Testis (tissue), 3 donors: ENCODE measurements around the gene SDK2. TPM values are rescaled to one million over a fixed set of nuclear protein-coding genes. Genes with fewer than 3 reads are reported as not detected.

Experiments used
- DNase-seq: peaks from one replicate; pipeline ENCODE4 v3.0.0-alpha.2; 2019
- H3K27ac ChIP-seq, 2 donors: fragments of 200-600 bp; sonication (generic); one replicate each; pipeline ENCODE4 v1.5.1; 2019
- H3K27me3 ChIP-seq: fragments of 200-600 bp; sonication (generic); one replicate; pipeline ENCODE4 v1.5.1; 2019
- H3K36me3 ChIP-seq: fragments of 200-600 bp; sonication (generic); one replicate; pipeline ENCODE4 v1.5.1; 2017; ENCODE audit warnings: low read depth; ENCODE audit errors: missing control alignments
- H3K4me1 ChIP-seq: fragments of 200-600 bp; sonication (generic); one replicate; pipeline ENCODE4 v1.5.1; 2019
- H3K4me3 ChIP-seq, 2 donors: fragments of 200-600 bp; sonication (generic); one replicate each; pipeline ENCODE4 v1.5.1; 2017 to 2019
- H3K9me3 ChIP-seq: fragments of 200-600 bp; sonication (generic); one replicate; pipeline ENCODE4 v1.5.1; 2017
- CTCF ChIP-seq, 3 experiments: fragments of 450-650 bp in 2 of 3; fragments of 200-600 bp in 1 of 3; sonication (generic) in 1 of 3; IDR thresholded peaks; one replicate each; pipeline ENCODE4 v1.5.1; 2016 to 2019; ENCODE audit warnings: antibody characterized with exemption in 3 of 3, mild to moderate bottlenecking in 2 of 3, moderate library complexity in 1 of 3
- POLR2A ChIP-seq: fragments of 450-650 bp; IDR thresholded peaks from one replicate; pipeline ENCODE4 v1.6.1; 2017; ENCODE audit warnings: antibody characterized with exemption, mild to moderate bottlenecking, moderate library complexity
- WGBS, 2 donors: methylation state at CpG; one replicate each; pipeline ENCODE4 v1.1.5; 2018; 5-methylcytosine and 5-hydroxymethylcytosine counted together
- intact Hi-C: fragments of 100-400 bp; cut with DNase I; formaldehyde crosslinking; loops from one replicate; pipeline ENCODE4 v1.15.1; 2023; ENCODE audit warnings: low total_unique reads
- polyA plus RNA-seq: library from polyadenylated mRNA; stranded (reverse); fragments of 350-450 nt; fragmentation: Illumina TruSeq; extraction: RNeasy Lipid Tissue Mini Kit (QIAGEN cat#74804); gene quantifications from one replicate; pipeline ENCODE4 v1.2.3, GENCODE V29; 2014; ENCODE audit warnings: low read depth, low replicate concordance; ENCODE audit not compliant: insufficient read depth
- total RNA-seq, 2 donors: library from RNA; depleted of rRNA; stranded (reverse); fragments of >200 nt; gene quantifications; one replicate each; pipeline ENCODE4 v1.2.3, GENCODE V29; 2016

Gene SDK2
- total and polyA plus RNA-seq, 3 donors from 2014 or later: 36.9 to 63.4 (median 55.4) TPM

GRCh38 chr17:73429440-73430164, 214.6 kb downstream of the SDK2 start:
- Histone ChIP-seq H3K4me3 (no peak overlapping the region), H3K27ac (no peak overlapping the region), H3K36me3 (no peaks in the 10 kb centered on the region), H3K9me3 (no peaks in the 10 kb centered on the region), H3K27me3 (no peaks in the 10 kb centered on the region), H3K4me1 (peaks cover 3% of the 10 kb centered on the region)
- intact Hi-C loops: loop anchor here (5.0 to 10.0 kb wide), 2 partner anchors 275 to 743 kb away; no protein-coding TSS in a partner anchor
- 39 to 41% methylated on average over 12 to 14 of the region's 14 CpGs for WGBS, 2 donors
- peak; percentile 90 for DNase-seq
- TF ChIP-seq CTCF (IDR thresholded peaks at IDR 0.05): peak; percentile 92 to 94 (median 93)
- TF ChIP-seq POLR2A: no peak

GRCh38 chr17:73427198-73427597, 217.0 kb downstream of the SDK2 start:
- no peaks in the 10 kb centered on the region for H3K27me3 ChIP-seq
- intact Hi-C loops: no loop called here
- peaks cover 3% of the 10 kb centered on the region for H3K4me1 ChIP-seq
- no peak overlapping the region for H3K4me3 ChIP-seq
- no peaks in the 10 kb centered on the region for H3K9me3 ChIP-seq
- H3K27ac ChIP-seq: no peak overlapping the region
- TF ChIP-seq POLR2A (no peak), CTCF (IDR thresholded peaks at IDR 0.05) (no peak)
- no peak for DNase-seq
- H3K36me3 ChIP-seq: no peaks in the 10 kb centered on the region

GRCh38 chr17:73424571-73424970, 219.7 kb downstream of the SDK2 start:
- Histone ChIP-seq H3K36me3 (no peaks in the 10 kb centered on the region), H3K27ac (no peak overlapping the region), H3K9me3 (no peaks in the 10 kb centered on the region), H3K4me3 (no peak overlapping the region), H3K27me3 (no peaks in the 10 kb centered on the region), H3K4me1 (peaks cover 4% of the 10 kb centered on the region)
- intact Hi-C loops: no loop called here
- WGBS, 2 donors: 81 to 95% methylated on average over 6 of the region's 6 CpGs
- no peak for DNase-seq
- TF ChIP-seq CTCF (IDR thresholded peaks at IDR 0.05): no peak
- TF ChIP-seq POLR2A: no peak

- no peak overlapping the region for H3K27ac ChIP-seq
- 97 to 98% methylated on average over 19 of the region's 19 CpGs for WGBS, 2 donors
- H3K9me3 ChIP-seq: no peaks in the 10 kb centered on the region
- DNase-seq: no peak
- peaks cover 4% of the 10 kb centered on the region for H3K4me1 ChIP-seq
- no peaks in the 10 kb centered on the region for H3K27me3 ChIP-seq
- TF ChIP-seq CTCF (IDR thresholded peaks at IDR 0.05): no peak
- TF ChIP-seq POLR2A: no peak
- intact Hi-C loops: no loop called here
- H3K36me3 ChIP-seq: no peaks in the 10 kb centered on the region
- H3K4me3 ChIP-seq: no peak overlapping the region
These were observed 220.4 kb downstream of the SDK2 start for GRCh38 chr17:73423806-73424205.

- Histone ChIP-seq H3K27me3 (no peaks in the 10 kb centered on the region), H3K4me1 (peaks cover 4% of the 10 kb centered on the region), H3K9me3 (no peaks in the 10 kb centered on the region), H3K27ac (no peak overlapping the region), H3K36me3 (no peaks in the 10 kb centered on the region), H3K4me3 (no peak overlapping the region)
- TF ChIP-seq POLR2A: no peak
- no peak for TF ChIP-seq CTCF (IDR thresholded peaks at IDR 0.05)
- intact Hi-C loops: no loop called here
- no peak for DNase-seq
- 96 to 99% methylated on average over 17 to 18 of the region's 18 CpGs for WGBS, 2 donors
These were observed 221.0 kb downstream of the SDK2 start for GRCh38 chr17:73423159-73423715.
